Smooth muscle cell (in vitro differentiated cells): ENCODE measurements around the gene TRIM44. TPM values are rescaled to one million over a fixed set of nuclear protein-coding genes. Genes with fewer than 3 reads are reported as not detected.

ENCODE experiments used
- DNase-seq: peaks from one replicate; lab custom pipeline; 2025; ENCODE audit not compliant: unreplicated experiment; lab: John Stamatoyannopoulos, UW
- H2AFZ ChIP-seq: fragments of 200-600 bp; sonication (generic); 2 replicates; pipeline ENCODE4 v1.6.0; 2016; ENCODE audit warnings: antibody characterized with exemption, low read depth, mild to moderate bottlenecking
- H3F3A ChIP-seq: fragments of 200-600 bp; sonication (generic); 2 replicates; pipeline ENCODE4 v1.6.0; 2017; ENCODE audit warnings: antibody characterized with exemption, low read depth
- H3K27ac ChIP-seq: fragments of 200-600 bp; sonication (generic); 2 replicates; pipeline ENCODE4 v1.5.1; 2016; ENCODE audit warnings: low read depth, mild to moderate bottlenecking
- H3K27me3 ChIP-seq: fragments of 200-600 bp; sonication (generic); 2 replicates; pipeline ENCODE4 v1.6.1; 2016; ENCODE audit warnings: low read depth, mild to moderate bottlenecking
- H3K36me3 ChIP-seq: fragments of 200-600 bp; sonication (generic); 2 replicates; pipeline ENCODE4 v1.5.1; 2016; ENCODE audit warnings: low read depth
- H3K4me1 ChIP-seq: fragments of 200-600 bp; sonication (generic); 2 replicates; pipeline ENCODE4 v1.5.1; 2016; ENCODE audit warnings: low read depth
- H3K4me2 ChIP-seq: fragments of 200-600 bp; sonication (generic); 2 replicates; pipeline ENCODE4 v1.6.0; 2016; ENCODE audit warnings: mild to moderate bottlenecking
- H3K4me3 ChIP-seq: fragments of 200-600 bp; sonication (generic); 2 replicates; pipeline ENCODE4 v1.5.1; 2016; ENCODE audit warnings: mild to moderate bottlenecking
- H3K79me2 ChIP-seq: fragments of 200-600 bp; sonication (generic); 2 replicates; pipeline ENCODE4 v1.6.0; 2016; ENCODE audit warnings: low read depth, mild to moderate bottlenecking
- H3K9ac ChIP-seq: fragments of 200-600 bp; sonication (generic); 2 replicates; pipeline ENCODE4 v1.6.0; 2016; ENCODE audit warnings: low read depth
- H3K9me3 ChIP-seq: fragments of 200-600 bp; sonication (generic); replicated peaks from 2 replicates; pipeline ENCODE4 v1.5.1; 2016; ENCODE audit warnings: low read depth
- H4K20me1 ChIP-seq: fragments of 200-600 bp; sonication (generic); 2 replicates; pipeline ENCODE4 v1.6.0; 2016; ENCODE audit warnings: low read depth
- WGBS: methylation state at CpG from one replicate; pipeline ENCODE4 v1.1.7; 2016; ENCODE audit warnings: low lambda C conversion rate; 5-methylcytosine and 5-hydroxymethylcytosine counted together
- polyA plus RNA-seq: library from polyadenylated mRNA; unstranded; fragments of >200 nt; fragmentation: Nextera tagmentation; extraction: Ambion mirVana; gene quantifications from 2 replicates; pipeline ENCODE4 v1.2.1, GENCODE V29; 2016
- total RNA-seq: library from RNA; depleted of rRNA; stranded (reverse); fragments of >200 nt; gene quantifications from 2 replicates; pipeline ENCODE4 v1.2.3, GENCODE V29; 2014
- TF ChIP-seq, protein P1 (sequence below): fragments of 200-600 bp; sonication (generic); IDR thresholded peaks from 2 replicates; pipeline ENCODE4 v1.5.1; 2017; ENCODE audit warnings: borderline replicate concordance, mild to moderate bottlenecking, antibody characterized with exemption; ENCODE audit not compliant: insufficient read depth, poor library complexity, severe bottlenecking

TRIM44 gene, protein sequence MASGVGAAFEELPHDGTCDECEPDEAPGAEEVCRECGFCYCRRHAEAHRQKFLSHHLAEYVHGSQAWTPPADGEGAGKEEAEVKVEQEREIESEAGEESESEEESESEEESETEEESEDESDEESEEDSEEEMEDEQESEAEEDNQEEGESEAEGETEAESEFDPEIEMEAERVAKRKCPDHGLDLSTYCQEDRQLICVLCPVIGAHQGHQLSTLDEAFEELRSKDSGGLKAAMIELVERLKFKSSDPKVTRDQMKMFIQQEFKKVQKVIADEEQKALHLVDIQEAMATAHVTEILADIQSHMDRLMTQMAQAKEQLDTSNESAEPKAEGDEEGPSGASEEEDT
- total RNA-seq (20.9 and 29.7 TPM in 2 replicates), polyA plus RNA-seq (32.9 and 36.7 TPM in 2 replicates)

DNA sequence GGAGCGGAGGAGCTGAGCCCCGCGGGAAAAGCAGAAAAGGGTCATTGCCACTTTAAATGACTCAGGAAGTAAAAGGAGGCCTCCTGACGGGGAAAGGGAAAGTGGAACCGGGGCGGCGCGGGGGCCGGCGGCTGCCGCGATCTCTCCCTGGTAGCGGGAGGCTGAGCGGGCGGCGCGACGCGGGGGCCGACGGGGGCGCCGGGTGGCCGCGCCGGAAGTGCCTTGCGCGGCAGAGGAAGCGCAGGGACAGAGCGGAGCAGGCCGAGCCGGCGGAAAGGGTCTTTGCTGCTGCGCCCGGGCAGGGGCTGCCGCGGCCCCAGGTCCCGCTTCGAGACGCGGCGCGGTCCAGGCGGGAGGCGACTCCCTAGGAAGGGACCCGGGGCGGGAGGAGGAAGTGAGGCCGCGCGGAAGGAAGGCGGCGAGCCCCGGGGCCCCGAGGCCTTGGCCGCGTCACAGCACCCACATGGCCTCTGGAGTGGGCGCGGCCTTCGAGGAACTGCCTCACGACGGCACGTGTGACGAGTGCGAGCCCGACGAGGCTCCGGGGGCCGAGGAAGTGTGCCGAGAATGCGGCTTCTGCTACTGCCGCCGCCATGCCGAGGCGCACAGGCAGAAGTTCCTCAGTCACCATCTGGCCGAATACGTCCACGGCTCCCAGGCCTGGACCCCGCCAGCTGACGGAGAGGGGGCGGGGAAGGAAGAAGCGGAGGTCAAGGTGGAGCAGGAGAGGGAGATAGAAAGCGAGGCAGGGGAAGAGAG is at the start of gene TRIM44:
TSS of gene TRIM44 (plus strand) at position 127 of the 759 bp plus-strand sequence. CDS start at position 464, 337 bp downstream.
- peak within 1 kb of the TSS; percentile 71 for H3K4me3 ChIP-seq
- peaks cover 49% of the 10 kb centered on the region for H3K79me2 ChIP-seq
- no peaks in the 10 kb centered on the region for H4K20me1 ChIP-seq
- peaks cover 9% of the 10 kb centered on the region for H3K36me3 ChIP-seq
- peak; percentile 66 for DNase-seq
- peaks cover 21% of the 10 kb centered on the region for H3K4me1 ChIP-seq
- TF ChIP-seq, protein P1, sequence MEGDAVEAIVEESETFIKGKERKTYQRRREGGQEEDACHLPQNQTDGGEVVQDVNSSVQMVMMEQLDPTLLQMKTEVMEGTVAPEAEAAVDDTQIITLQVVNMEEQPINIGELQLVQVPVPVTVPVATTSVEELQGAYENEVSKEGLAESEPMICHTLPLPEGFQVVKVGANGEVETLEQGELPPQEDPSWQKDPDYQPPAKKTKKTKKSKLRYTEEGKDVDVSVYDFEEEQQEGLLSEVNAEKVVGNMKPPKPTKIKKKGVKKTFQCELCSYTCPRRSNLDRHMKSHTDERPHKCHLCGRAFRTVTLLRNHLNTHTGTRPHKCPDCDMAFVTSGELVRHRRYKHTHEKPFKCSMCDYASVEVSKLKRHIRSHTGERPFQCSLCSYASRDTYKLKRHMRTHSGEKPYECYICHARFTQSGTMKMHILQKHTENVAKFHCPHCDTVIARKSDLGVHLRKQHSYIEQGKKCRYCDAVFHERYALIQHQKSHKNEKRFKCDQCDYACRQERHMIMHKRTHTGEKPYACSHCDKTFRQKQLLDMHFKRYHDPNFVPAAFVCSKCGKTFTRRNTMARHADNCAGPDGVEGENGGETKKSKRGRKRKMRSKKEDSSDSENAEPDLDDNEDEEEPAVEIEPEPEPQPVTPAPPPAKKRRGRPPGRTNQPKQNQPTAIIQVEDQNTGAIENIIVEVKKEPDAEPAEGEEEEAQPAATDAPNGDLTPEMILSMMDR = no peak
- H3K4me2 ChIP-seq = peak within 1 kb of the TSS; percentile 95
- H3K9ac ChIP-seq = peak within 1 kb of the TSS; percentile 94
- H3K27me3 ChIP-seq = no peaks in the 10 kb centered on the region
- H3K27ac ChIP-seq = peak within 1 kb of the TSS; percentile 92
- H3K9me3 ChIP-seq = no peaks in the 10 kb centered on the region
- H2AFZ ChIP-seq = peak within 1 kb of the TSS; percentile 97
- WGBS = 5% methylated on average over 68 of the region's 82 CpGs
- peaks cover 9% of the 10 kb centered on the region for H3F3A ChIP-seq

DNA sequence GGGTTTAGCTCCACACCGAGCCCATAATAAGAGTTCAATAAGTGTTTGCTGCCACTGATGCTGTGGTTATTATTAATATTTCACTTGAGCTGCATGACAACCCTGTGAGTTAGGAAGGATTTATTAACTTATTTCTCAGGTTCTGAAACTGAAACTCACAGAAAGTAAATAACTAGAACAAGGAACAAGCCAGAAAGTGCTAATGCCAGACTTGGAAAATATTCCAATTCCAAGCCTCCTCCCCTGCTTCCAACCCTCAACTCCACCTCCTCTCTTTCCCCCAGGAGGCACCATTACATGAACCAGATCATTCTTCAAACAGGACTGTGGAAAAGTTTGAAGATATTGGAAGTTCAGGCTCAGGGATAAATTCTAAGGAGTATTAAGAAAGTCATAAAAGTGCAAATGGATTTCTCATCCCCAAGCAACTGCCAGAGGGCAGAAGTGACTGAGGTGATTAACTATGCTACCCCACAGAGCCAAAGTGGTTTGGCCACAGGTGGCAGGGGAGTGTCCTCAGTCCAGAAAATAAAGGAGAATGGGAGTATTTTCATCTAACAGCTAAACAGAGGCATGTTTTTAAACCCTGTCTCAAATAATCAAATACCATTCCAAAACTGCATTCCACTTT is 47.5 kb upstream of the TRIM44 start:
- Histone ChIP-seq H3K36me3 (no peaks in the 10 kb centered on the region), H4K20me1 (peaks cover 3% of the 10 kb centered on the region), H3K4me1 (peaks cover 31% of the 10 kb centered on the region), H3K9ac (no peak overlapping the region), H3K79me2 (peaks cover 9% of the 10 kb centered on the region), H3K27ac (no peak overlapping the region), H3K9me3 (no peaks in the 10 kb centered on the region), H3F3A (peaks cover 13% of the 10 kb centered on the region), H3K4me3 (no peak overlapping the region), H3K27me3 (no peaks in the 10 kb centered on the region), H2AFZ (no peak overlapping the region), H3K4me2 (no peak overlapping the region)
- 100% methylated on average over 1 of the region's 1 CpG for WGBS
- DNase-seq = no peak
- TF ChIP-seq, protein P1 = no peak

DNA sequence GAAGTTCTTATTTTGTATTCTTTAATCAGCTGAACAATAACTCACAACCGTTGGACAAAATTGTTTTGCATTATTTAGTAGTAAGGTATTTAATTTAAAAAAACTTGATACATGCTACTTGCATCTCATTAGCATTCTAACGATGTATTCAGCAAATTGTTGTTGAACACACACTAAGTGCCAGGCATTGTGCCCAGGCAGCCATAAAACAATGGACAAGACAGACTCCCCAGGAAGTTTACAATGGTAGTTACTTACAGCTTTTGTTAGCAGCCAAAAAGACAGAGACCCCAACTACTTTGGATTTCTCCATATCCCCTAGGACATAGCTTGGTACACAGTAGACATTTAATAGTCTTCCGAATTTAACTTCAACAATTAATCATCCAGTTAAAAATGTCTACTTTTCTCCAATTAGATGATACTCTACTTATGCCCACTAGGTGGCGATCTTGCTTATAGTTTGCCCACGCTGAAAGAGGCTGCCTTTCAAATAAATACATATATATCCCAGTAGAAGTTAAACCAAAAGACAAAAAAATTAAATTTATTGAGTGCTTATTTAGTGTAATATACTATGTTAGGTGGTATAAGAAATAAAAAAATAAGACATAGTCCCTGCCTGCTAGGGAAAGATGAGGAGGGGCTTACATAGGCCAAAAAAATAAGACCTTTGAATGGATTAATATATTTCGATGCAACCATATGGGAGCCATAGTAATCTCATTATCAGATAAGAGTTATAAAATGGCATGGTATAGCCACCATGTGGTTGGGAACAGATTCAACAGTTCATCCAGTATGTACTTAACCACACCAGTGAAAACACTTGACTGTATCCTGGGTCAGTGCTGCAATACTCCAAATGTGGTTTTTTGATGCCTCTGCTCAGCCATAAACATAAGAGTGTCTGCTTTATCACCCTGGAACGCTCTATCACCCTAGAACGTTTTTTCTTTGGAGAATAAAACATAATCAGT is 46.4 kb upstream of the TRIM44 start:
- Histone ChIP-seq H2AFZ (no peak overlapping the region), H4K20me1 (peaks cover 3% of the 10 kb centered on the region), H3K4me1 (peaks cover 40% of the 10 kb centered on the region), H3F3A (peaks cover 13% of the 10 kb centered on the region), H3K4me2 (peak overlapping the region; percentile 41), H3K27ac (peak overlapping the region; percentile 17), H3K27me3 (no peaks in the 10 kb centered on the region), H3K9ac (no peak overlapping the region), H3K36me3 (no peaks in the 10 kb centered on the region), H3K79me2 (peaks cover 20% of the 10 kb centered on the region), H3K4me3 (no peak overlapping the region), H3K9me3 (no peaks in the 10 kb centered on the region)
- DNase-seq = no peak
- TF ChIP-seq, protein P1 = peak; percentile 79
- 23% methylated on average over 8 of the region's 8 CpGs for WGBS
